ENCODE results near the gene CDKN2A.

GRCh38 chr9:21943464-21943863 lies 50.7 kb downstream of the CDKN2A start:
- TF ChIP-seq EZH2 (IDR thresholded peaks at IDR 0.05; ENCODE audit: low read length) (no peak), CTCF (optimal IDR thresholded peaks at IDR 0.05 in 1 of 3, IDR thresholded peaks at IDR 0.05 in 1 of 3, conservative IDR thresholded peaks at IDR 0.05 in 1 of 3; ENCODE audit: extremely low read depth in 1 of 3, insufficient read depth in 2 of 3, low read length in 3 of 3) (no peak)
